ENCODE data around the gene XRCC4. TPM values are rescaled to one million over a fixed set of nuclear protein-coding genes. Genes with fewer than 3 reads are reported as not detected.

XRCC4 gene
- total and polyA plus RNA-seq, 2 of the 13 experiments (the other 11 are each of a cell fraction or from before 2014, with no cell fraction given) = 2.8 to 12.6 TPM

GRCh38 chr5:83085106-83085505 is 7.8 kb downstream of the XRCC4 start (continued):
- TF ChIP-seq THRA (CRISPR knock-in tag; IDR thresholded peaks at IDR 0.05; ENCODE audit: borderline replicate concordance) (peak; percentile 83), XRCC5 (optimal IDR thresholded peaks at IDR 0.05; ENCODE audit: low read length) (no peak), TBX2 (CRISPR knock-in tag; IDR thresholded peaks at IDR 0.05; ENCODE audit: borderline replicate concordance) (peak; percentile 82), ZFAT (CRISPR knock-in tag; conservative IDR thresholded peaks at IDR 0.05) (no peak), ZSCAN30 (CRISPR knock-in tag; IDR thresholded peaks at IDR 0.05) (no peak), CREBL2 (CRISPR knock-in tag; IDR thresholded peaks at IDR 0.05; ENCODE audit: borderline replicate concordance) (no peak), IKZF4 (CRISPR knock-in tag; IDR thresholded peaks at IDR 0.05; ENCODE audit: borderline replicate concordance, low read depth, not compliant biosample characterization) (no peak), ZNF746 (CRISPR knock-in tag; IDR thresholded peaks at IDR 0.05) (no peak), MLXIP (CRISPR knock-in tag; IDR thresholded peaks at IDR 0.05; ENCODE audit: borderline replicate concordance) (peak; percentile 25; the same call in 1 of the 2 replicates), ZUFSP (CRISPR knock-in tag; IDR thresholded peaks at IDR 0.05; ENCODE audit: borderline replicate concordance) (no peak), BATF2 (CRISPR knock-in tag; IDR thresholded peaks at IDR 0.05) (no peak), ZNF772 (CRISPR knock-in tag; IDR thresholded peaks at IDR 0.05) (peak; percentile 56; the same call in 1 of the 2 replicates), SIN3B (IDR thresholded peaks at IDR 0.05; ENCODE audit: low read length) (no peak), ZNF615 (CRISPR knock-in tag; IDR thresholded peaks at IDR 0.05; ENCODE audit: borderline replicate concordance) (no peak), HMGXB3 (CRISPR knock-in tag; IDR thresholded peaks at IDR 0.05; ENCODE audit: borderline replicate concordance) (0 out of 2 replicates have a peak, but pooled peaks have one; percentile 54), RNF2 (conservative IDR thresholded peaks at IDR 0.05; ENCODE audit: low read depth) (no peak), IRF9 (CRISPR knock-in tag; IDR thresholded peaks at IDR 0.05; ENCODE audit: borderline replicate concordance) (no peak)
